ENCODE results near the gene HOXA7.

HOXA7 gene

DNA sequence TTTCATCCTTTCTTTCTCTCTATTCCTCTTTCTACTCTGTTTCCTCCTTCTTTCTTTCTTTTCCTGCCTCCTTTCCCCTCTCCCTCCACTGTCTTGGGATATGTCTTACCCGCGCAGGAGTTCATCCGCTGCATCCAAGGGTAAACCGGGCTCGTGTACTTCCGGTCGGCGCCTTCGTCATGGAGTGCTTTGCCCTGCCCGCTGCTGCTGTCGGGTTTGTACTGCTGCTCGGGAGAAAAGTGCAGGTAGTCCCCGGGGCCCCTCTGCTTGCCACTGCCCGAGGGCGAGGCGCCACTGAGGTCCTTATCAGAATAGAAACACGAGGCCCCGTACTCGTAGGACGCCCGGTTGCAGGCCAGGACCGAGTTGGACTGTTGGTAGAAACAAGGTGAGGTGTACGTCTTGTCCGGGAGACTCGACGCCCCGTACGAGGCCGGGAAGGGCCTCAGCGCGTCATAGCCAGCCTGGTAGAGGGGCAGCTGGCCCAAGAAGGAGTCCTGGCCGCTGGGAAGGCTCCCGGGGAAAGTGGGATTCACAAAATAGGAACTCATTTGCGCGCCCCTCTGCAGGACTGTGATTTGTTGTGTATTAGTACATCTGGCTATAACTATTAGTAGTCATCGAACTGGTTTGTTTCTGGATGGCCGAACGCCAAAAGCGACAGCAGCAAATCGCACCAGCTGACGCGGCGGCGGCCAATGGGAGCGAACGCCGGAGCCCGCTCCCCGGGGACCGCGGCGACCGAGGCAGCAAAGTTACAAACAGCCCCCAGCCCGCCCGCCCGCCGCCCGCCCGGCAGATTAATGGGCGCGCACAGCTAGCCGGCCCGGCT lies 9.1 kb downstream of the HOXA7 start, which contains the start of gene HOXA6:
Gene HOXA6 (minus strand): TSS at position 576 of the 832 bp plus-strand sequence. CDS start 25 bp downstream, at position 551.
- DNase-seq (ENCODE audit: low spot score): no peak

DNA sequence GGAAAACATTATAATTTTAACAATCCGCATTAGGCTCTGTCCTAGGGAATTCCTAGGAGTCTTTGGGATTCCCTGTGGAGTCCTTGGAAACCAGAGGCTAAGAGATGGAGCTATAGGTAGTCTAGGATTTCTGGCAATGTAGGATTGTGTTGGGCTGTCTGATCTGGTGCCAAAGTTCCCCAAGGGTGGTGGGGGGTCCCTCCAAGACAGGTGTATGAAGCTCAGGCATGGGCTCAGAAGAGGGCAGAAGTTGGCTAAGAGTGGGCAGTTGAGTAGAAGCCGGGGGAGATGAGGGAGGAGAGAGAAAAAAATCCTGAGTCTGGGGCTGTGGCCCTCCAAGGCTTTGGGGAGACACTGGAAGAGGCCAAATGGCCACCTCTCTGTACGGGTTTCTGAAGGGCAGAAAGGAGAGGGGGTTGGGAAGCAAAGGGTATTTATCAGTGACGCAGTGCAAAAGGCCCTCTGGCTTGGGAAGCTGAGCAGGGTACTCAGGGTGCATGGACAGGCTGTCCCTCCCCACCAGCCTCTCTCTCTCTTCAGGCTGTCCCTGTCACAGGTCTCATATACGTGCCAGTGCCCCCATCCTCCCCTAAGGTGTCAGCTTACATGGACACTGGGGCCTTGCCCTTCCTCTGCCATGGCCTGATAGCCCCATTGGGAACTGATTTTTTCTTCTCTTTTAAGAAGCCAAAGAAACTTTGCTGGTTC lies 9.8 kb downstream of the HOXA7 start:
- no peak for DNase-seq (ENCODE audit: low spot score)

DNA sequence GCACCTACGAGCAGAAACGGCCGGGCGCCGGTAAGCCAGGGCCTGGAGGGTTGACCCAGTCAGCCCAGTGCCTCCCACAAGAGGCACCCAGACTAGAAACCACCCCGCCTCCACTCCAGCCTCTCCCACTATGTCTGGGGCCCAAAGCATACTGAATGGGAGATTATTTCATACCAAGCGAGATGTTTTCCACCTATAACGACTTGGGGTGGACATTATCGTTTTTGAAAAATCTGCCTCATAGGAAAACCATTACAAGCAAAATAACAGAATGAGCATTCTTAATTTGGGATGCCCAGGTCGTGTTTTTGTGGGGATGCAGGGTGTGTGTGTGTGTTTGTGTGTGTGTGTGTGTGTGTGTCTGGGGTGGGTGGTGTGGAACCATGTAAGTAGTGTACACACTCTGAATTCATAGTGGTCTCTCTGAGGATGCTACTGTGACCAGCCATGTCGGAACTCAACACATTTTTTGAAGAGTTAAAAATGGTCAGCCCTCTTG lies 10.5 kb downstream of the HOXA7 start:
- no peak for DNase-seq (ENCODE audit: low spot score)

DNA sequence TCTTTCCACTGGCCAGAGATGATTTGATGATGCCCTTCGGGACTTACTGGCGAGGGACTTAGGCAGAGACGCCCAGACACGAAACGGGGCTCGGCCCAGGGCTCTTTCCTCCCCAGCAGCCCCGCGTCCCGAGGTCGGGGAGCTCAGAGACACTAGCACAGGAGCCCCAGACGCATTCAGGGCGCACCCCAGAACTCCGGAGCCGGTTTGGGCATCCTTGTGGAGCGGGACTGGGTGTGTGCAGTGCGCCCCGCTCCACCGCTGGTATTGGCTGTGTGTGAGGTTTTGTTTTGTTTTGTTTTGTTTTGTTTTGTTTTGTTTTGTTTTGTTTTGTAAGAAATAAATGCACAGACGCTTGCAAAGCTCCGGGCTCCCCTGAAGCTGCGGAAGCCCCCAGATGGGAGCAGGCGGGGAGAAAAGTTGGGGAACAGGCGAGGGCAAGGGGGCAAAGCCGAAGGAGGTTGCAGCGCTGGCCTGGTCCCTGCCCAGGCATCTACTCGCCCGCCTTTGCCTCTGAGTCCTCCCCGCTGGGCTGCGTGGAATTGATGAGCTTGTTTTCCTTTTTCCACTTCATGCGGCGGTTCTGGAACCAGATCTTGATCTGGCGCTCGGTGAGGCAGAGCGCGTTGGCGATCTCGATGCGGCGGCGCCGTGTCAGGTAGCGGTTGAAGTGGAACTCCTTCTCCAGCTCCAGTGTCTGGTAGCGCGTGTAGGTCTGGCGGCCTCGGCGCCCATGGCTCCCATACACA lies 11.1 kb downstream of the HOXA7 start:
- no peak for DNase-seq (ENCODE audit: low spot score)

DNA sequence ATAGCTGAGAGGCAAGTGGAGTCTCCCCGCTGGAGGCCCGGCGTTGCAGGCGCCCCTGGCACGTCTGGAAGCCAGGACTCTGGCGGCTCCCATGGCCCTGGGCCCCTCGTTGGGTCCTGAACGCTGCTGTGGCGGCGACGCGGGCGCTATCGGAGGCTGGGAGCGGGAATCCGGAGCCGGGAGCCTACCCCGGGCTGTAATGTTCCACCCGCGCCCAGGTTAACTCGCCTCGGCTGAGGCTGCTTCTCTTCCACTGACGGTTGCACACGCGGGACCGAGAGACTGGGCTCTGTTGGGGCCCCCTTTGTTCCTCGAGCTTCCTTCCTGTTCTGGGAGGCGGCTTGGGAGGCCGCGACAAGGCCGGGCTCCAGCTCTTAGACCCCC lies 11.7 kb downstream of the HOXA7 start:
- DNase-seq (ENCODE audit: low spot score): no peak

DNA sequence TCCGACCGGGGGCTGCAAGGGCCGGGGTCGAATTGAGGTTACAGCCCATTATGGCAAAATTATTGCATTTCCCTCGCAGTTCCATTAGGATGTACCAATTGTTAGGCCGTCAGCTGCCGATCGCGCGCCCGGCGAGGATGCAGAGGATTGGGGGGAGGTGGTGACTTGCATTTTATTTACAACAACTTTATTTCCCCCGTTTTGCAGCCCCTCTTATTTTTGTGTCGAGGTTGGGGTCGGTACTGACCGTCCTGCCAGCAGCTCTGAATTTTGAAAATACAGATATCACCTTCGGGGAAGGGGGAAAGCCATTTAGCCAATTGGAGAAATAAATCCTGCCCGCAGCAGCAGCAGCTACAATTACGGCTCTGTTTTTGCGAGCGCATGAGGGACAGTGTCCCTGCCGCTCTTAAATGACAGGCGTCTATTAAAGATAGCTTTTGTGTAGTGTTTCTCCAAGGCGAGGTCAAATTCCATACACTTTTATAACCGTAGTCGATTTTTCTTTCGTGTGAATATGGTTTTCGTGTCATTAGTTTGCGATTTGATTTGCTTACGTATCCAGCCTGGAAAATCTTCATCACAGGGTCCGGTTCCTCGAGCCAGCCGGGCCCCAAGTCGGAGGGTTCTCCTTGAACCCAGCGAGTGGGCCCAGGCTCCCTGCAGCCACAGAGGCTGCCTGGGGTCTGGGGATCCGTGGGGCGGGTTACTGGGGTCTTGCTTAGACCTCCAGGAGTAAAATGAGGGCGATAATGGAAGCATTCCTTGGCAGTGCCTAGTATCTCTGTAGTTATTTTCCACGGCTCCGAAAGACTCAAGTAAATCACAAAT lies 12.3 kb downstream of the HOXA7 start:
- no peak for DNase-seq (ENCODE audit: low spot score)

DNA sequence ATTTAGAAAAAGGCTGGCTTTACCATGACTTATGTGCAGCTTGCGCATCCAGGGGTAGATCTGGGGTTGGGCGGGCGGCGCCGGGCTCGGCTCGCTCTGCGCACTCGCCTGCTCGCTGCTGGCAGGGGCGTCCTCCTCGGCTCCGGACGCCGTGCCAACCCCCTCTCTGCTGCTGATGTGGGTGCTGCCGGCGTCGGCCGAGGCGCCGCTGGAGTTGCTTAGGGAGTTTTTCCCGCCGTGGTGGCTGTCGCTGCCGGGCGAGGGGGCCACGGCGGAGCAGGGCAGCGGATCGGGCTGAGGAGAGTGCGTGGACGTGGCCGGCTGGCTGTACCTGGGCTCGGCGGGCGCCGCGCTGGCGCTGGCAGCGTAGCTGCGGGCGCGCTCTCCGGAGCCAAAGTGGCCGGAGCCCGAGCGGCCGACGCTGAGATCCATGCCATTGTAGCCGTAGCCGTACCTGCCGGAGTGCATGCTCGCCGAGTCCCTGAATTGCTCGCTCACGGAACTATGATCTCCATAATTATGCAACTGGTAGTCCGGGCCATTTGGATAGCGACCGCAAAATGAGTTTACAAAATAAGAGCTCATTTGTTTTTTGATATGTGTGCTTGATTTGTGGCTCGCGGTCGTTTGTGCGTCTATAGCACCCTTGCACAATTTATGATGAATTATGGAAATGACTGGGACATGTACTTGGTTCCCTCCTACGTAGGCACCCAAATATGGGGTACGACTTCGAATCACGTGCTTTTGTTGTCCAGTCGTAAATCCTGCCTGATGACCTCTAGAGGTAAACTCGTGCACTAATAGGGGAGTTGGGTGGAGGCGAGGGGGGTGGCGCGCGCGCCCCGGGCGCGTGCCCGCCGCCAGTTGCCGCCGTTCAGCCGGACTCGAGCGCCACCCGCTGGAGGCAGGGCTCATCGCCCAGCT lies 13.2 kb downstream of the HOXA7 start, which contains the start of gene HOXA5:
Gene HOXA5 (minus strand): TSS at position 659 of the 927 bp plus-strand sequence. CDS start 74 bp downstream, at position 585.
- no peak for DNase-seq (ENCODE audit: low spot score)

DNA sequence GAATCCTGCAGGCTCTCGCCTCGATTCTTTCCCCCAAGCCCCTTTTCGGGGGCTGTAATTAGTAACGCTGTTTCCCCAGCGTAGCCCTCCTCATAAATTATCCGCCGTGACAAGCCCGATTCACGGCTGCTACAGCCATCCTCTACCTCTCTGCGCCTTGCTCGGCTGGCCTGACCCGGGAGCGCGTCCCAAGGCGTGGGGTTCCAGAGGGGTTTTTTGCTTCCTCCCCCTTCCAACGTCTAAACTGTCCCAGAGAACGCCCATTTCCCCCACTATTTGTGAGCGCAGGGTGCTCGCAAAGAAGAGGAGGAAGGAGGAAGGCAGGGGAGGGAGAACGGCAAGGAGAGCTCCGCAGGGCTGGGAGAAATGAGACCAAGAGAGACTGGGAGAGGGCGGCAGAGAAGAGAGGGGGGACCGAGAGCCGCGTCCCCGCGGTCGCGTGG lies 13.9 kb downstream of the HOXA7 start:
- no peak for DNase-seq (ENCODE audit: low spot score)

DNA sequence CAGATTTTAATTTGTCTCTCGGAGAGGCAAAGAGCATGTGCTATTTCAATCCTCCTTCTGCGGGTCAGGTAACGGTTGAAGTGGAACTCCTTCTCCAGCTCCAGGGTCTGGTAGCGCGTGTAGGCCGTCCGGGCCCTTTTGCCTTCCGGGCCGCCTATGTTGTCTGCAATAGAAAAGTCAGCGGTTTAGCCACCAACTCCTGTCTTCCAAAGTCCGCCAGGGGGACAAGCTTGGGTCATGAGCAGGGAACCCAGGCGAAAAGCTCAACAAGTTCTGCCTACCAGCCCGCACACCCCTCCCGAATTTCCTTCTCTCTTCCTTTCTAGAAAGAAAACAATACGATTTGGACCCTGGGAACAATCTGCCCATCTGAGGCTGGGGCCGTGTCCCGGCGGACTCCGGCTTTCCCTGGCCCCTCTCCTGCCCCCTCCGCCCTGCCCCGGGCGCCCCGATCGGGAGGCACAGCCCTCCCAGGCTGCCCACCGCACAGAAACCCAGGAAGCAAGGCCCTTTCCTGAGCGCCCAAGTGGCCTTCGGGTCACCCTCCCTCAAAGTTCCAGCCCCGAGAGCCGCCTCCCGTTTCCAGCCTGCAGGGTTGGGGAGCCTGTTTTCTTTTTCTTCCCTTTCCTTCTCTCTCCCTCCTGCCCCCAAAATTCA lies 14.4 kb downstream of the HOXA7 start:
- DNase-seq (ENCODE audit: low spot score): no peak

DNA sequence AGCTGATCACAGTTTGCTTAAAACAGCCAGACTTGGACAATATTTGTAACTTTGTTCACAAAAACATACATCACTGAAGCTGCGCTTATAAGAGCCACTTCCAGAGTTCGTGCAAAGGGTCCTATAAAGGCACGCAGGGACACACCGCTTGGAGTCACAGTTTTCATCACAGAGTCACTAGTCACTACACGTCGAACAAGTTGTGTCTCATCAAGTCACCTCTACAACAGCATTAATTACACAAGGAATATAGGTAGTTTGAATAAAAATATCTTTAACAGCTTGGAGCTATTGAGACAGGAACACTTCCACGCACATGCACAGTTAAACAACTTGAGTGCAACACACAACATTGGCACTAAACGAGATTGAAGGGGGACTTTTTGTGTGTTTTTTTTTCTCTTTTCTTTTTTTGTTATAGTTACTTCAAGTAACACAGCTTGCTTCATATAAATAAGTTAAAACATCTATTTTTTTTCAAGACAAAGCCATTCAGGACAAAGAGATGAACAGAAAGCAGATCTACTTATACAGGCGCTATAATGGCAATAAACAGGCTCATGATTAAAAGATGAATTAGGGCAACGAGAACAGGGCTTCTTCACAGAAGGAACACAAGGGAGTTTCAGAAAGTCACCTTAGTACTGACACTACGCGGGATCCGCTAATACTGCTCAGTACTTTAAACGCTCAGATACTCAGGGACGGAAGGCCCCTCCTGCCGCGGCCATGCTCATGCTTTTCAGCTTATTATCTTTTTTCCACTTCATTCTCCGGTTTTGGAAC lies 15.1 kb downstream of the HOXA7 start:
- DNase-seq (ENCODE audit: low spot score): no peak

DNA sequence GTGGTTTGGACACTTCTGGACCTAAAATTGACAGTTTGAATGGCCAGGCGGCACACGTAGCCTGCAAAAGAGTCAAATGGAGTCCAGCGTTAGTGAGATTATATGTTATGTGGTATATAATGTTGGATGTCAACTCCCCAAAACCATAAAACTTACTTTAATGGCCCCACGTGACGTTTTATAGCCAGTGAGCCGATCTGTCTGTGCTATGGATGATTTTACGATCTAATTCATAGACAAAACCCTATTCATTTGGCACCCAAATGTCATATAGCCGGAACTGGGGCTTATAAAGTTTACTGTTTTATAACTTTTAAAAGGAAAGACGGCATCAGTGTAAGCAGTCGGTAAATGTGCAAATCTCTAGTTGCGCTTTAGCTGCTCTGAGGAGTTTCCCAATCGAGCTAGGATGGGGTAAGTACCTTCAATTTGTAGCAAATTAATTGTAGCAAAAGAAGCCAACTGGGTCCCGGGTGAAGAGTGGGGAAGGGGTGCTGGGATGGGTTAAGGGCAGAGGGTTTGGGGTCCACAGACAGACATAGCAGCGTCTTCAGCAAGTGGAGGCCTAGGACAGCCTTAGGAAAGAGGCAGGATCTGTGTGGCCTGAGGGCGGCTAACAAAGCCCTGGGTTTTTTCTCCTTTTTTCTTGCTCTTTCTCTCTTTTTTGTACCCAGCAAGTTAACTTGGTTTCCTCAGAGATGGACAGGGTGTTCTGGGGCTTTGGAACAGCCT lies 16.2 kb downstream of the HOXA7 start:
- DNase-seq (ENCODE audit: low spot score): no peak

DNA sequence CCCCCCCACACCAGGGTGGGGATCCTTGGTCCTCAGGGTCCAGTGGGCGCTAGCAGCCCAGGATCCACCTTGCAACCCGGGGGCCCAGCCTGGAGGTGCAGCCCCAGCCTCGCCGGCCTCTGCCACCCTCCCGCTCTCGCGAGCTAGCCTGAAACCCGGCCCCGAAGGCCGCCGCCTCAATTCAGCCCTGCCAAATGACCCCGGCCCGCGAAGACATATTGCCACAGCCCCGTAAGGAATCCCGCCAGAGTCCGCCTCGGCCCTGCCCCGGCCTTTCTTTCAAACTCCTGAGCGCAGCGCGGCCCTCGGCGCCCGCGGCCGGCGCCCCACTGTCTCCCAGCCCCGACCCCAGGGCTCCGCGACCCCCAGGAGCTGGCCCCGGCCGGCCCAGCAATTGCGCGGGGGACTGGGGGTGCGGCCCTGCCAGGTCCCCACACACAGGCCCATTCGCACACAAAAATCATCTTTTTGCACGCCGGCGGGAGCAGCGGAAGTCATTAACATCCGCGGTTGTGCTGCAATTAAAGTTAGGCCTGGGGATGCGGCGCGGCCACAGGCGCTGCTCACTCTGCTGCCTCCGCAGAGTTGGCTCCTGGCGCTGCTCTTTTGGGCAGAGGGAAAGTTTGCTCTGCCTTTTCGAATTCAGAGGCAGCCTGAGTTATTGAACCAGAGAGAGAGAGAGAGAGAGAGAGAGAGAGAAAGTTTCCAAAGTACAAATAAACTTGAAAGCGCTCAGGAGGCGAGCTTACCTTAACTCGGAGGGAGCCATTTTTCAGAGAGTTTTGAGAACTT lies 16.9 kb downstream of the HOXA7 start:
- DNase-seq (ENCODE audit: low spot score): no peak

DNA sequence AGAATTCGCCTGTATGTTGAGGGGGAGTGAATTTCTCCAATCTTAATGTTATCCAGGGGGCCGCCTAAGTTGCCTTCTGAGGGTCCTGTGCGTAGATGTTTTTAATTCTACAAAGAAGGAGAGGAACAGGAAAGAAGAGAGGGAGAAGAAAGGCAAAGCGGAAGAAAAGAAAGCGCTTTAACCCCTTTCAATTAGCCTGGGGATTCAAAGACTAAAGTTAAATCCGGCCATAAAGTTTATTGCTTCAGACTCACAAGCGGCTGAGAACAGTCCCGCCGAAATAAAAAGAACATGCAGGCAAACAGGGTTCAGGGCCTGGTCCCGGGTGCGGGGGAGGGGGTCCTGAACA lies 17.5 kb downstream of the HOXA7 start:
- DNase-seq (ENCODE audit: low spot score): no peak

DNA sequence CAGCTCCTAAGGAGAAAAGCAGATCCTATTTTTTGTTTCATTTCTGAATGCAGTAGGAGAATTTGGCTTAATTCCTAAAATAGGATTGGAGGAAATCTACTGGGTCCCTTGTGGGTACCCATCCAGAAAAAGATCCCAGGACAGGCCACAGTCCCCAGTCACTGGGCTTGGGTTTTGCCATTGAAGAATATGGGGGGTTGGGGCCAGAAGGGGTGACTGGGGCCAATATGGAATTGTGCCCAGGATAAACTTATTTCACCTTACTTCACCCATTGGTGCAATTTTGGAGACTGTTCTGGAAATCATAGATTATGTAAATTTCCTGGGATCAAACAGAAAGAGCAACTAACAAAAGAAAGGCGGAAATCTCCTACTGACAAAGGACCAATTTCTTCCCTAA lies 18.0 kb downstream of the HOXA7 start:
- no peak for DNase-seq (ENCODE audit: low spot score)

DNA sequence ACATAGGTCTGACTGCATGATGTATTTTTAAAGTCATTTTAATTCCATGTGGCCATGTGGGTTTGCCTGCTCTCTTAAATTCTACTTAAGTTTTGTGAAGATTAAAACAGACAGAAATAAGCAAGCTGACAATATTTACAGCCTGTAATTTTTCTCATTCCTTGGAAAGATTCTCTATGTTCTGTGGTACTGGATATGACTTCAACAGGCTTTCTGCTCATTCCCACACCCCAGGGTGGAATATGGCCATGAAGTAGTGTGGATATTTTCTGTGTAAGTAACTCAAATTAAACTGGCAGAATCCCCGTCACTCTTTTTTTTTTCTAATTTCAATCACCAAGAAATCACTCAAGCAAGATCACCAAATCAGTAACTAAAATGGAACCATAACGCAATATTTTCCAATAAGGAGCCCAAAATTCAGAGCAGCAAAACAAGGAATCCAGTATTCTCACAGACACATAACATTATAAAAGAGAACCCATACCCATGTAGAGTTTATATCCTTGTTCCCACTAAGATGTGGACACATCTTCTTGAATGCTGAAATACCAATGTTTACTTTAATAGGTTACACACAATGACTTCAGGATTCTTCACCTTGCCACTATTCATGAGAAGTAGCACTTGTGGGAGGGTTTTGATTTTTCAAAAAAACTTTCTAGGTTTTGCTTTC lies 18.7 kb downstream of the HOXA7 start:
- no peak for DNase-seq (ENCODE audit: low spot score)

DNA sequence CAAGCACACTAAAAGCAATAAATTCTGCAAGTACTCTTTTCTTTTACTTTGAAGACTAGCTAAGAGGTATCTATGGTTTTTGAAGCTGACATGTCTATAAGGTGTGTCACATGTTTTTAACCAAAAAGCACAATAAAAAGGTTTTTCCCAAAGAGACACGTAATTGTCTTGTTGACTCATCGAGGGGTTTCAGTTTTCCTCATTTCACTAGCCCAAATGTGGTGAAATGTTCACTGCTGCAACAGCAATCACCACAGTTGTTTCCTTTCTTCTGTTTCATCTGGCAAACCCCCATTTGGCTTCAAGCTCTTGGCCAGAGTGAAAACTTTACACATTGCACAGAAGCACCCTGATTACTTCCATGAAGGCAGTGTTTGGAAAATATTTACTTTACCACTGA lies 22.1 kb downstream of the HOXA7 start:
- DNase-seq (ENCODE audit: low spot score): no peak

All from globus pallidus (tissue), 1 donor.